GM21737 (cell line): ENCODE measurements around the gene EXOC3.
"Not testable (repeated sequence)": the region's sequence is repeated elsewhere in the genome, so short reads cannot be mapped to it uniquely, and the experiment has no call there.

Experiments
- ATAC-seq: cut with Tn5 transposase; IDR thresholded peaks from one replicate; pipeline ENCODE4 v1.9.1; 2021; ENCODE audit warnings: mild to moderate bottlenecking, moderate library complexity; ENCODE audit not compliant: unreplicated experiment

The EXOC3 gene

GRCh38 chr5:472076-472655 lies 29.2 kb downstream of the EXOC3 start:
- ATAC-seq, result peak; percentile 19

- peak; percentile 57 for ATAC-seq
Measured at GRCh38 chr5:472656-473550, 29.9 kb downstream of the EXOC3 start.

- ATAC-seq, result peak; percentile 16
Measured at GRCh38 chr5:473551-474192, 30.7 kb downstream of the EXOC3 start.

GRCh38 chr5:474232-474839 lies 31.4 kb downstream of the EXOC3 start:
- not testable (repeated sequence) for ATAC-seq

- no peak for ATAC-seq
Measured at GRCh38 chr5:474840-475661, 32.1 kb downstream of the EXOC3 start.

- ATAC-seq, result no peak
Measured at GRCh38 chr5:475704-476101, 32.7 kb downstream of the EXOC3 start.

- ATAC-seq, result no peak
Measured at GRCh38 chr5:476102-476813, 33.3 kb downstream of the EXOC3 start.

- no peak for ATAC-seq
Measured at GRCh38 chr5:476814-477175, 33.8 kb downstream of the EXOC3 start.

GRCh38 chr5:477247-477646 lies 34.3 kb downstream of the EXOC3 start:
- ATAC-seq, result no peak

- no peak for ATAC-seq
Measured at GRCh38 chr5:477871-478270, 34.9 kb downstream of the EXOC3 start.

- no peak for ATAC-seq
Measured at GRCh38 chr5:478369-478981, 35.5 kb downstream of the EXOC3 start.

- no peak for ATAC-seq
Measured at GRCh38 chr5:478982-479535, 36.1 kb downstream of the EXOC3 start.

- no peak for ATAC-seq
Measured at GRCh38 chr5:479566-480319, 36.8 kb downstream of the EXOC3 start.

- no peak for ATAC-seq
Measured at GRCh38 chr5:481347-481746, 38.4 kb downstream of the EXOC3 start.

GRCh38 chr5:482021-482420 lies 39.0 kb downstream of the EXOC3 start:
- ATAC-seq, result no peak

- no peak for ATAC-seq
Measured at GRCh38 chr5:482506-482905, 39.5 kb downstream of the EXOC3 start.

- no peak for ATAC-seq
Measured at GRCh38 chr5:483011-483410, 40.0 kb downstream of the EXOC3 start.

GRCh38 chr5:483434-484140 lies 40.6 kb downstream of the EXOC3 start:
- ATAC-seq, result no peak
